Activated T-helper 2 cell treated with anti-CD3 and anti-CD28 coated beads, Interferon-gamma antibody, Interleukin-2, Interleukin-4, amounts not matched to agents 10 μg/mL and 5 μg/mL and 100 μg/mL, durations not matched to agents 14 hours and 24 hours and 36 hours (primary cell): ENCODE results near the gene LRRC14B. TPM values are rescaled to one million over a fixed set of nuclear protein-coding genes. Genes with fewer than 3 reads are reported as not detected.

Experiments used
- DNase-seq: peaks from one replicate; pipeline ENCODE4 v3.0.0; 2021; ENCODE audit warnings: low spot score
- H3K27ac Mint-ChIP-seq: one replicate; pipeline ENCODE4 v1.8.0; 2021; ENCODE audit warnings: mixed read lengths
- H3K27me3 Mint-ChIP-seq: one replicate; pipeline ENCODE4 v1.8.0; 2021; ENCODE audit warnings: low read depth, mixed read lengths
- H3K36me3 Mint-ChIP-seq: one replicate; pipeline ENCODE4 v1.8.0; 2021; ENCODE audit warnings: low read depth, mixed read lengths
- H3K4me1 Mint-ChIP-seq: one replicate; pipeline ENCODE4 v1.8.0; 2021; ENCODE audit warnings: low read depth, mixed read lengths
- H3K4me3 Mint-ChIP-seq: one replicate; pipeline ENCODE4 v1.8.0; 2021; ENCODE audit warnings: low read depth, mild to moderate bottlenecking, moderate library complexity, mixed read lengths
- H3K9me3 Mint-ChIP-seq: one replicate; pipeline ENCODE4 v1.8.0; 2021; ENCODE audit warnings: mixed read lengths
- intact Hi-C: fragments of 100-400 bp; cut with micrococcal nuclease; formaldehyde crosslinking; loops from one replicate; pipeline ENCODE4 v1.15.1; 2023
- total RNA-seq: library from RNA; stranded (reverse); gene quantifications from 2 replicates; pipeline ENCODE4 v1.2.3, GENCODE V29; 2022

Gene LRRC14B
- total RNA-seq, 1 donor from 2014 or later, result not detected

GRCh38 chr5:154826-155225 is 36.5 kb upstream of the LRRC14B start:
- Mint-ChIP-seq H3K4me3 (no peak overlapping the region), H3K9me3 (no peaks in the 10 kb centered on the region)

DNA sequence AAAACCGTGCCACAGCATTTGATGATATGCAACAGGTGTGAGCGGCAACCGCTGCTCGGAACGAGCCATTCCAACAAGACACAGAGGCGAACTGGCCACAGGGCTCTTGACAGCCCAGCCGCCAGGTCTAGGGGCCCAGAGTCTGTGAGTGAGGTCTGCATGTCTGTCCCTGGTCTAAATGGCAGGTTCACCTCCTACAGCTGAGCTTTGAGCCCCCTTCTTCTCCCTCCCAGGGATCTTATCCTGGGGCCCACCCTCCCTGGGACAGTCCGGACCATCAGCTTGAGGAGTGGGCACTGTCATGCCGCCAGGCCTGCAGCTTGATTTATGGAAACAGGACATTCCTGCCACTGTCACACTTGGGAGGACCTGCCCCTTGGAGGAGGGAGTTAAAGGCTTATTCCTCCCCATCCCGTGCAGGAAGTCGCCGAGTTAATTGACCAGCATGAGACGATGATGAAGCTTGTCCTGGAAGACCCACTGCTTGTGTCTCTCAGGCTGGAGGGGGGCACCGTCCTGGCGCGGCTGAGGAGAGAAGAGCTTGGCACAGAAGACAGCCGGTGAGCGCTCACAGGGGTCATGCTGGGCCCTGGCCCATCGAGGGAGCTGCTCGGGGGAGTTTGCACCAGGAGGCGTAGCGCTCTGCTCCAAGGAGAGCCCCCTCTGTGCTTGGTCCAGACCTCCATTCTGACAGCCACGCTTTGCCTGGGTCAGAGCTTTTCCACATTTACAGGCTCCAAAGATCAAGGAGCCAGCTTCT is 35.5 kb upstream of the LRRC14B start:
- intact Hi-C loops, result no loop called here
- no peak overlapping the region for H3K4me3 Mint-ChIP-seq
- no peaks in the 10 kb centered on the region for H3K36me3 Mint-ChIP-seq
- no peaks in the 10 kb centered on the region for H3K9me3 Mint-ChIP-seq
- H3K4me1 Mint-ChIP-seq, result no peaks in the 10 kb centered on the region
- H3K27me3 Mint-ChIP-seq, result peaks cover 7% of the 10 kb centered on the region
- DNase-seq, result peak; percentile 5
- no peak overlapping the region for H3K27ac Mint-ChIP-seq

More at GRCh38 chr5:154826-155225, 36.5 kb upstream of the LRRC14B start:
- Mint-ChIP-seq H3K27me3 (peaks cover 7% of the 10 kb centered on the region), H3K36me3 (no peaks in the 10 kb centered on the region), H3K4me1 (no peaks in the 10 kb centered on the region), H3K27ac (no peak overlapping the region)
- intact Hi-C loops, result no loop called here
- DNase-seq, result peak; percentile 4

DNA sequence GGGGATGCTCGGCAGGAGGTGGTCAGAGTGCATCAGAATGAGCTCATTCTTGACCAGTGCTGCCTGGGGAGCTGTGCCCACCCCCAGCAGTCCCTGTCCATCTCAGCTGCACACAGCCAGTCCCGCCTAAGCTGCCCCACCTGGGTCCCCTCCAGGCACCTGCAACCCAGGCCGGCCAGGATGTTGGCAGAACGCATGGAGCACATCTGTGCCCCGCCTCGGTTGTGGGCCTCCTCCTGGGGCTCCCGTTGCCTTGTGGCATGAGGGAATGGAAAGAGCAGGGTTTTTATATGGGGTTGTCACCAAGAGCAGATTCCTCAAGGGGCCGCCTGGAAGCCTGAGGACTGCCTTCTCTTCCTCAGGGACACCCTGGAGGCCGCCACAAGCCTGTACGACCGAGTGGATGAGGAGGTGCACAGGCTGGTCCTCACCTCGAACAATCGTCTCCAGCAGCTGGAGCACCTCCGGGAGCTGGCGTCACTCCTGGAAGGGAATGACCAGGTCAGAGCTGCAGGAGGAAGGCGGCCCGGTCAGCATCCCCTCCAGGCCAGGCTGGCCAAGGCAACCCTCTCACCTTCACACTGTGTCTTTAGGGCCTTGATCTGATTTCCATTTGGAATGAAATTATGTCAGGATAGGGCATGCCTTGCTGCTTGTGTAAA is 34.8 kb upstream of the LRRC14B start:
- H3K27me3 Mint-ChIP-seq, result peaks cover 7% of the 10 kb centered on the region
- H3K4me1 Mint-ChIP-seq, result no peaks in the 10 kb centered on the region
- H3K36me3 Mint-ChIP-seq, result no peaks in the 10 kb centered on the region
- DNase-seq, result peak; percentile 4
- no peaks in the 10 kb centered on the region for H3K9me3 Mint-ChIP-seq
- H3K27ac Mint-ChIP-seq, result no peak overlapping the region
- no peak overlapping the region for H3K4me3 Mint-ChIP-seq
- intact Hi-C loops, result no loop called here

DNA sequence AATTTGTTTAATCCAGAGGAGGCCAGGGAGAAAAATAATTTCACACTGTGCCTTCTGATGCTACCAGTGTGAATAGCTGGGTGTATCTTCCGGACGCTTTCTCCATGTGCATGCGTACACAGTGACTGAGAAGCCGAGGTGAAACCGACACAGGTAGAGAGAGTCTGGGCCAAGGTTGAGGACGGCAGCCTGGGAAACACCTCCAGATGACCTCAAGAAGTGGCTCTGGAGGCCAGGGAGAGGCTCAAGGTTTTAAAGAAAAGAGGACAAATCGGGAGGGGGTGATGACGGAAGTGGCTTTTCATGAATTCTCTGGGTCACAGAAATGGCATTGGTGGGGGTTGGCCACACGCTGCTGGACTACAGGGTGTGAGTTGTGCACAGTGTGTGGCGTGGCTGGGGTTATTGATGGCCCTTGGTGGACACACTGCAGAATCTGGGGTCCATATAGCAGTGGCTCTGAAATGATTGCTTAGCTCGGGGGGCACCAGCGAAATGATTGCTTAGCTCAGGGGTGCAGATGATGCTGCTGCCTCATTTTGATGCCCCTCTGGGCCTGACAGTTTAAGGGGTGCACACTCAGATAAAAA is 34.1 kb upstream of the LRRC14B start:
- H3K4me1 Mint-ChIP-seq, result no peaks in the 10 kb centered on the region
- no peaks in the 10 kb centered on the region for H3K9me3 Mint-ChIP-seq
- no peak overlapping the region for H3K4me3 Mint-ChIP-seq
- no peak for DNase-seq
- intact Hi-C loops, result no loop called here
- H3K36me3 Mint-ChIP-seq, result no peaks in the 10 kb centered on the region
- H3K27me3 Mint-ChIP-seq, result peaks cover 5% of the 10 kb centered on the region
- no peak overlapping the region for H3K27ac Mint-ChIP-seq

DNA sequence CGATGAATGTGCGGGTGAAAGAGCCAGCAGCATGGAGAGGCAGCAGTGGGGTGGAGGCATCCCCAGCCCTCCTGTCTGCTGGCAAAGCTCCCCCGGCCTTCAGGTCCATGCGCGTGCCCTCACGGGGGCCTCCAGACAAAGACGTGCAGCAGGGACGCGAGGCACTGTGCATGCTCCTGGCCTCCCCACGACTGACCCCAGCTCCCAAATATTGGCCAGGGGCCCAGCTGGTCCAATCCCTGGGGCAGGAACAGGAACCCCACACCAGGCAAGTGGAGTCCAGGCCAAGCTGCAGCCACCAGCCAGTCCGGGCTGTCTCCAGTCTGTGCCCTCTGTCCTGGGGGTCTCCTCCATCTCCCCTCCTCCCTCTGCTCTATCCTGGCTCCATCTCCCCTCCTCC is 33.5 kb upstream of the LRRC14B start:
- no peak for DNase-seq
- Mint-ChIP-seq H3K27me3 (peaks cover 5% of the 10 kb centered on the region), H3K4me3 (no peak overlapping the region), H3K27ac (no peak overlapping the region), H3K9me3 (no peaks in the 10 kb centered on the region), H3K36me3 (no peaks in the 10 kb centered on the region), H3K4me1 (no peaks in the 10 kb centered on the region)
- intact Hi-C loops, result no loop called here

DNA sequence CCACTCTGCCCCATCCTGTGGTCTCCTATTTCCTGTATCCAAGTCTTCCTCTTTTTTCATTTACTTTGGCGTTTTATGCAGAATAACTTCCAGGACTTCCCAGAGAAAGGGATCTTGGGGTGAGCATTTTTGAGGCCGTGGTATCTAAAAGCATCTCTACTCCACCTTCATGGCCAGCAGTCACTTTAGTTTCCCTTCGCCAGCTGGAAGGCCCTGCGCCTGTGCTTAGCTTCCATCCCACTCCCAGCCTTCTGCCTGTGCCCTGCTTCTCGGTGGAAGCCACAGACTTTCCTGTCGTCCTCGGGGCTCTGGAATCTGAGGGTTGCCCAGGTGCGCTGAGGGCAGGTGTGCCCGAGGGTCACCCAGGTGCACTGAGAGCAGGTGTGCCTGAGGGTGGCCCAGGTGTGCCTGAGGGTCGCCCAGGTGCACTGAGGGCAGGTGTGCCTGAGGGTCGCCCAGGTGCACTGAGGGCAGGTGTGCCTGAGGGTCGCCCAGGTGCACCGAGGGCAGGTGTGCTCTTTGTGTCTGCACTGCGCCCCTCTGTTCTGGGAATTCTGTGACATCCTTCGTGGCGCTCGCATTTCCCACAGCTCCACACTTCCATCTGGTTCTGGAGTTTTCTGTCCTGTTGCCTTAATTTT is 32.4 kb upstream of the LRRC14B start:
- no peaks in the 10 kb centered on the region for H3K36me3 Mint-ChIP-seq
- DNase-seq, result no peak
- peaks cover 3% of the 10 kb centered on the region for H3K27me3 Mint-ChIP-seq
- intact Hi-C loops, result no loop called here
- no peaks in the 10 kb centered on the region for H3K4me1 Mint-ChIP-seq
- no peaks in the 10 kb centered on the region for H3K9me3 Mint-ChIP-seq
- H3K27ac Mint-ChIP-seq, result no peak overlapping the region
- no peak overlapping the region for H3K4me3 Mint-ChIP-seq

DNA sequence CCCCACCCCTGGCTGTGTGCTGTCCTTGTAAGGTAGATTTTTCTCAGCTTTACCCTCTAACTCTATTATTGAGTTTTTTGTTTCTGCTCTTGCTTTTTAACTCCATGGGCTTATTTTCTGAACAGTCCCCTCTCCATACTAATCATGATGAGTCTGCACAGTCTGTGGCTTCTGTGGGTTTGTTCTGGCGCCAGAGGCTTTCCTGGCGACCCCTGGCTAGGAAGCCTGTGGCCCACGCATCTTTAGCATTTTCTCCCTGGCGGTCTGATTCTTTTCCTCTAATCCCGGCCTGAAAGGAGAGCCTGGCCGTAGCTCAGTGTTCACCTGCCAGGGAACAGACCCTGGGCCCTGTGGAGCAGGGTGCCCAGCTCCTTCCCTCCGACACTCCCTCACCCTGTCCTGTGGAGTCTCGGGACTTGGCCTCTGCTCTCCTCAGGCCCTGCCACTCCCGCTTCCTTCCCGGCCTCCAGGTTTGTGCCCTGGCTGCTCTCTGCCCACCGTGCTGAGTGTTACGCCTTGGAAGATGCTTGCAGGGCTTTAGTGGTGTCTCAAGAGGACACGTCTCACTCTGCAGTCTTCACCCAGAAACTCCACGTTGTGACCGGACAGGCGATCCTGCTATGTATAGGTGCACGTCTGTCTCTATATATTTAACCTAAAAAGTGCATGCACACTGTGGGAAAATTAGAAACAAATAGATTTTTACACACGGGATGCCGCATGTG is 31.7 kb upstream of the LRRC14B start:
- Mint-ChIP-seq H3K4me1 (no peaks in the 10 kb centered on the region), H3K27ac (no peak overlapping the region), H3K4me3 (no peak overlapping the region), H3K9me3 (no peaks in the 10 kb centered on the region), H3K27me3 (peaks cover 3% of the 10 kb centered on the region), H3K36me3 (no peaks in the 10 kb centered on the region)
- no peak for DNase-seq
- intact Hi-C loops, result no loop called here

GRCh38 chr5:160173-160510 is 31.2 kb upstream of the LRRC14B start:
- Mint-ChIP-seq H3K36me3 (no peaks in the 10 kb centered on the region), H3K9me3 (no peaks in the 10 kb centered on the region), H3K27ac (no peak overlapping the region), H3K27me3 (peaks cover 3% of the 10 kb centered on the region), H3K4me3 (no peak overlapping the region), H3K4me1 (no peaks in the 10 kb centered on the region)
- intact Hi-C loops, result no loop called here
- DNase-seq, result no peak

GRCh38 chr5:160921-161802 is 30.1 kb upstream of the LRRC14B start:
- H3K27me3 Mint-ChIP-seq, result peaks cover 3% of the 10 kb centered on the region
- no peak for DNase-seq
- H3K4me1 Mint-ChIP-seq, result no peaks in the 10 kb centered on the region
- H3K4me3 Mint-ChIP-seq, result no peak overlapping the region
- intact Hi-C loops, result no loop called here
- H3K27ac Mint-ChIP-seq, result no peak overlapping the region
- H3K36me3 Mint-ChIP-seq, result no peaks in the 10 kb centered on the region
- H3K9me3 Mint-ChIP-seq, result no peaks in the 10 kb centered on the region

GRCh38 chr5:161803-162110 is 29.5 kb upstream of the LRRC14B start:
- H3K4me3 Mint-ChIP-seq, result no peak overlapping the region

DNA sequence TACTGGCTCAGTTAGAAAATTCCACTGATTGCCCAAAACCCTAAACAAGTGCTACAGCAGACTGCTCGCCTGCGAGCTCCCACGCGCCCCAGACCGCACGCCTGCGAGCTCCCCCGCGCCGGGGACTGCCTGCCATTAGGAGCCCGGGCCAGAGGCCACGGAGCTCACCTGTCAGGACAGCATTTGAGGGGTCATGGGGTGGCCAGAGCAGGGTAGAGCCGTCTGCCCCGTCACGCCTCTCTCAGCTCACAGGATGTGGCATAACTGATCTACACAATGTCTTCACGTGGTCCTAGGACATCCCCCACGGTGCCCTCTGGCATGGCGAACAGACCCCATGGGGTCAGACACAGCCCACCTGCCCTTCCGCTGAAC is 29.1 kb upstream of the LRRC14B start:
- Mint-ChIP-seq H3K4me1 (no peaks in the 10 kb centered on the region), H3K36me3 (no peaks in the 10 kb centered on the region), H3K27ac (no peak overlapping the region), H3K27me3 (peaks cover 3% of the 10 kb centered on the region), H3K9me3 (no peaks in the 10 kb centered on the region), H3K4me3 (no peak overlapping the region)
- no peak for DNase-seq
- intact Hi-C loops, result no loop called here

More at GRCh38 chr5:161803-162110, 29.5 kb upstream of the LRRC14B start:
- no peak for DNase-seq
- peaks cover 3% of the 10 kb centered on the region for H3K27me3 Mint-ChIP-seq
- H3K4me1 Mint-ChIP-seq, result no peaks in the 10 kb centered on the region
- no peak overlapping the region for H3K27ac Mint-ChIP-seq
- H3K36me3 Mint-ChIP-seq, result no peaks in the 10 kb centered on the region
- intact Hi-C loops, result no loop called here
- H3K9me3 Mint-ChIP-seq, result no peaks in the 10 kb centered on the region
